Measurements from ENCODE around the gene GCDH.
"Not testable (repeated sequence)": the region's sequence is repeated elsewhere in the genome, so short reads cannot be mapped to it uniquely, and the experiment has no call there.

GCDH gene

DNA sequence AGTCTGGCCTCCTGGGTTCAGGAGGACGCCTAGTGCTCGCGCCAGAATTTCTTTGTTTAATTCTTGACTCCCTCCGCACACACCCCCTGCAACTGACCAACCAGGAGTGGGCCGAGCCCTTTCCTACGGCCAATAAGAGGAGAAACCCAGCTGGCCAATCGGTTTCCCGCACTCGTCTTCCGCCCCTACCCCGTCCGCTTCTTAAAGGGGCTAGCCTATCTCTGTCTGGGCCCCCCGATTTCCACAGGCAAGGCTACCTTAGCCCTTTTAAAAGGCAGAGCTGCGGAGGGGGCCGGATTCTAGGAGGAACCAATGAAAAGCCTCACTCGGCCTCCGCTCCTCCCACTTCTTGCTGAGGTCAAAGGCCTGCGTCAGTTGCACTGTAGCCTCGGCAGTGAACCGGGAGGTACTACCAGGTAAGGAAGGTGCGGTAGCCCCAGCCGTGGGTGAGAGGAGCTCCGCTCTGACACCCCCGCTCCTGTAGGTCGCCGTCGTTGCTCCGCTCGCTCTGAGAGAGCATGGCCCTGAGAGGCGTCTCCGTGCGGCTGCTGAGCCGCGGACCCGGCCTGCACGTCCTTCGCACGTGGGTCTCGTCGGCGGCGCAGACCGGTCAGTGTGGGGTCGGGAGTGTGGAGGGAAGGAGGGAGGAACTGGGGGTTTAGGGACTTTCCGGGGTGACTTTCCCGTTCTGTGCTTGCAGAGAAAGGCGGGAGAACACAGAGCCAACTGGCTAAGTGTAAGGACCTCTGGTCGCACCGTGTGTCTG, at the start of gene GCDH:
Gene GCDH (plus strand): TSS at position 374 of the 766 bp plus-strand sequence. CDS start 145 bp downstream, at position 519.
- peak; percentile 98 for DNase-seq (ENCODE audit: low read depth, low spot score)
- H3K27ac ChIP-seq, result no peak within 1 kb of the TSS

DNA sequence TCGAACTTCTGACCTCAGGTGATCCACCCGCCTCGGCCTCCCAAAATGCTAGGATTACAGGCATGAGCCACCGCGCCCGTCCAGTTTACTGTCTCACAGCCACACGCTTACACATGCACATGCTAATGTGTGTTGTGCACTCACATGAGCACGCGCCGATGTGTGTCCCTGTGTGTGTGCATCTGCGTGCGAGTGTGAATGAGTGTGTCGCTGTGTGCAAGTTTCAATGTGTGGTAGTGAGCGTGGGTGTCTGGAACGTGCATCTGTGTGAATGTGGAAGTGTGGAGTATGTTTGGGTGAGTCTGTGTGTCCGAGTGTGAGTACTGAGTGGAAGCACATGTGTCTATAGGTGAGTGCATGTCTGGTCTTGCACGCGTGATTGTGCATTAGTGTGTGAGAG, 48.4 kb upstream of the GCDH start:
- no peak for DNase-seq (ENCODE audit: low read depth, low spot score)
- no peak overlapping the region for H3K27ac ChIP-seq

DNA sequence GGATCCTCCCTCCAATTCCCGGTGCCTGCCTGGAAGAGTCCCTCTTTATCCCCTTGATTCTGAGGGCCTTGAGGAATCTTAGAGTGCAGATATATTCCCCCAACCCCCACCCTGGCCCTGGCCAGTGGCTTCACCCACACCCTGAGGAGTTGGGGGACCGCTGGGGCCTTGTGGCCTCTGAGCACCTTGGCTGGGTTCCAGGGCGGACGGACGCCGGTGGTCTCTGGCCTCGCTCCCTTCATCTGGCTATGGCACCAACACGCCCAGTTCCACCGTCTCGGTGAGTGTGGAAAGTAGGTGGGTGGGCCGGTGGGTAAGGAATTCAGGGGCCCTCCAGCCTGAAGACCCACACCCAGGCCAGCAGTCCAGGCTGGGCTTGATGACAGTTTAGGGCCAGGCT, 47.6 kb upstream of the GCDH start:
- no peak overlapping the region for H3K27ac ChIP-seq
- DNase-seq (ENCODE audit: low read depth, low spot score), result no peak

DNA sequence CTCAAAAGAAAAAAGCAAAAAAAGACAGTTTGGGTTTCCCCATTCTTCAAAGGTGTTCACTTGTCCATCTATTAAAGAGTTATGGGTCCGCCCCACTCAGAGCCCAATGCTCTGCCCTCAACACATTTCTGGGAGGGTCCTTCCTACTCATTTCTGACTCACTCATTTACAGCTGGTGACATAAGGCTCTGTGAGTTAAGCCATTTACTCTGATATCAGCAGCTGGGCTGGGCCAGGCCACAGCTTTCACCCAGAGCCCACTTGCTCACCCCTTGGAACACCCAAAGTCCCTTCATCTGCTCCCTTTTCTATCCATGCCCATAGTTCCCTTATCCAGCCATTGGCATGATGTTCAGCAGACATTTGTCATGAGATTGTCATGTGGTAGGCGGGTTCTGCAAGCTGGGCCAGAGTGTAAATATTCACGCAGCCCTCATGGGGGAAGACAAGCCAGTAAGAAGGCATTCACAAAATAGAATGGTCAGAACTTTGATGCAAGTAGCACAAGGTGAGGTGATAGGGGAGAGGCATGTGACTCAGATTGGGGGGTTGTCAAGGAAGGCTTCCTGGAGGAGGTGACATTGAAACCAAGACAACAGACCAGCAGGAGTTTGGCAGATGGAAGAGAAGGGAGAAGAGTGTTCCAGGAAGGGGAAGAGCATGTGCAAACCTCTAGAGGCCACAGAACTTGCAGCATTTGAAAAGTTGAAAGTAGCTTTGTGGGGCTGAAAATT, 46.8 kb upstream of the GCDH start:
- DNase-seq (ENCODE audit: low read depth, low spot score), result no peak
- no peak overlapping the region for H3K27ac ChIP-seq

DNA sequence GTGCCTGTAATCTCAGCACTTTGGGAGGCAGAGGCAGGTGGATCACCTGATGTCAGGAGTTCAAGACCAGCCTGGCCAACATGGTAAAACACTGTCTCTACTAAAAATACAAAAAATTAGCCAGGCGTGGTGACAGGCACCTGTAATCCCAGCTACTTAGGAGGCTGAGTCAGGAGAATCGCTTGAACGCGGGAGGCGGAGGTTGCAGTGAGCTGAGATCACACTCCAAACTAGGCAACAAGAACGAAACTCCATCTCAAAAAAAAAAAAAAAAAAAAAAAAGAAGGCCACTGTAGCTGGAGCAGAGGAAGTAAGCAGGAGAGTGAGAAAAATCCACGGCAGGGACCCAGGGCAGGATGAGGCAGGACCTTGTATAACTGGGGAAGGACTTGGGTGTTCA, 44.3 kb upstream of the GCDH start:
- not testable (repeated sequence) for DNase-seq (ENCODE audit: low read depth, low spot score); H3K27ac ChIP-seq

DNA sequence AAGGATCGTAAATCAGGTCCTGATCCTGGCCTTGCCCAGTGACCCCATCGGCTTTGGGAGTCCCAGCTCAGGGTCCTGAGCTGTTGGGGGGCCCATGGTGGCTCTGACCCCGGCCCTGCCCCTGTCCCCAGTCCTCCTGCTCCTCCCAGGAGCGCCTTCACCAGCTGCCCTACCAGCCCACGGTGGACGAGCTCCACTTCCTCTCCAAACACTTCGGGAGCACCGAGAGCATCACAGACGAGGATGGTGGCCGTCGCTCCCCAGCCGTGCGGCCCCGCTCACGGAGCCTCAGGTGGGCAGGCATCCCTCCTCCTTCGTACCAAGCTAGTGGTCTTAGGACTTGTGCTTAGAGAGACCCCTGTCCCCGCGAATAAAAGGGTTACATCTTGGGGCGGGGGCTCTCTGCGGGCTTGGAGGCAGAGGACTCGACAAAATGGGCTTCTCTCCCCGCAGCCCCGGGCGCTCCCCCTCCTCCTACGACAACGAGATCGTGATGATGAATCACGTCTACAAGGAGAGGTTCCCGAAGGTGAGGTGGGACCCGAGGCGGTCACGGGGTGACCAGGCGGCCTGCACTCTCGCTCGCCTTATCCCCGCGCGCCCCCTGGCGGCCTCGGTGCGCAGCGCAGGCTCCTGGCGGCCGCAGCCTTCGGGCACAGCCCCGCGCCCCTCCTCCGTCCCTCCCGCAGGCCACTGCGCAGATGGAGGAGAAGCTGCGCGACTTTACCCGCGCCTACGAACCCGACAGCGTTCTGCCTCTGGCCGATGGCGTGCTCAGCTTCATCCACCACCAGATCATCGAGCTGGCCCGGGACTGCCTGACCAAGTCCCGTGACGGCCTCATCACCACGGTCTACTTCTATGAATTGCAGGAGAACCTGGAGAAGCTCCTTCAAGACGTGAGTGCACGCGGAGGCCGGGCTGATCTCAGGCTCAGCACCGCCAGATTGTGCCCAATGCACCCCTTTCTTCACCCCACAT, 43.5 kb upstream of the GCDH start:
- DNase-seq (ENCODE audit: low read depth, low spot score), result peak; percentile 56
- H3K27ac ChIP-seq, result no peak overlapping the region

DNA sequence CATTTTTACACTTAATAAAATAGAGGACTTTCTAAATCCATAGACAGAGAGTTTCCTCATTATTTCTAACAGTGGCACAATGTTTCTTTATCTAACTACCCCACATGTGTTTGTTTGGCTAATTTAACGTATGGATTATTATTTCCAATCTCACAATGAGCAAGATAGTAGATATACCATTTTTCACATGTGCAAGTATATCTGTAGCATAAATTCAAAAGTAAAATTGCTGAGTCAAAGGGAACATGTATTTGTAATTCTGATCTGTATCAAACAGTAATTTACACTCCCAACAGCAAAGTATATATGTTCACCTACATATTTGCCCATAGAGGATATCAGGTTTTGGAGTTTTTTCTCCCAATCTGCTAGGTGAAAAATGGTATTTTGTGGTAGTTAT, 34.3 kb upstream of the GCDH start:
- DNase-seq (ENCODE audit: low read depth, low spot score), result no peak
- H3K27ac ChIP-seq, result no peak overlapping the region

DNA sequence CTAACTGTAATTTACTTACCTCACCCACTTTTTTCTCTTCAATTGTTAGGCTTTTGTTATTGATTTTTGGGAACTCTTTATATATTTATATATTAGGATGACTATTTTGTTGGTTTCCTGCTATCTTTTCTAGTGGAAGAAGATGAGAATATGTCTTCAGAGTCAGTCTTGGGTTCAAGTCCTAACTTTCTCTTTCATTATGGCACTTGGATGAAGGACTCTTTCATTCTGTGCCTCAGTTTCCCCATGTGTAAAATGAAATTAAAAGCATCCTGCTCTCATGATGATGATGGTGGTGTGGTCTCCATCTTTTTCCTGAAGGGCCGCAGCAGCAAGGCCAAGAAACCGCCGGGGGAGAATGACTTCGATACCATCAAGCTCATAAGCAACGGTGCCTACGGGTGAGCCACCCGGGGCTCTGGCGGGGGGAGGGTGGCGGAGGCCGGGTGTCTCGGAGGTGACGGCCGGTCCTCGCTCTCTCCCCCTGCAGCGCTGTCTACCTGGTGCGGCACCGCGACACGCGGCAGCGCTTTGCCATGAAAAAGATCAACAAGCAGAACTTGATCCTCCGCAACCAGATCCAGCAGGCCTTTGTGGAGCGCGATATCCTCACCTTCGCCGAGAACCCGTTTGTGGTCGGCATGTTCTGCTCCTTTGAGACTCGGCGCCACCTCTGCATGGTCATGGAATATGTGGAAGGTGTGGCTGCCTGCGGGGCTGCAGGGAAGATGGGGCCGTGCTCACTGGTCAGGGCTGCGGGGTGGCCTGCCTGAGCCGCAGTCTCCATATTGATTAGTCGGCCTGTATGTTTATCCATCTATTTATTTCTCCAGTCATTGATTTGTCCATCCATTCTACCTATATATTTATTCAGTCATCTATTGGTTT, 32.7 kb upstream of the GCDH start:
- no peak overlapping the region for H3K27ac ChIP-seq
- DNase-seq (ENCODE audit: low read depth, low spot score), result no peak

DNA sequence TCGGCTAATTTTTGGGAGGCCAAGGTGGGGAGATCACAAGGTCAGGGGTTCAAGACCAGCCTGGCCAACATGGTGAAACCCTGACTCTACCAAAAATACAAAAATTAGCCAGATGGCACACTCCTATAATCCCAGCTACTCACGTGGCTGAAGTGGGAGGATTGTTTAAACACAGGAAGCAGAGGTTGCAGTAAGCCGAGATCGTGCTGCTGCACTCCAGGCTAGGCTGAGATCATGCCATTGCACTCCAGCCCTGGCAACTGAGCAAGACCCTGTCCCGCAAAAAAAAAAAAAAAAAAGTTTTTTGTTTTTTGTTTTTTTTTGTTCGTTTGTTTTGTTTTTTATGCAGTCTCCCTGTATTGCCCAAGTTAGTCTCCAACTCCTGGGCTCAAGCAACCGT, 31.4 kb upstream of the GCDH start:
- H3K27ac ChIP-seq, result no peak overlapping the region
- DNase-seq (ENCODE audit: low read depth, low spot score), result no peak

DNA sequence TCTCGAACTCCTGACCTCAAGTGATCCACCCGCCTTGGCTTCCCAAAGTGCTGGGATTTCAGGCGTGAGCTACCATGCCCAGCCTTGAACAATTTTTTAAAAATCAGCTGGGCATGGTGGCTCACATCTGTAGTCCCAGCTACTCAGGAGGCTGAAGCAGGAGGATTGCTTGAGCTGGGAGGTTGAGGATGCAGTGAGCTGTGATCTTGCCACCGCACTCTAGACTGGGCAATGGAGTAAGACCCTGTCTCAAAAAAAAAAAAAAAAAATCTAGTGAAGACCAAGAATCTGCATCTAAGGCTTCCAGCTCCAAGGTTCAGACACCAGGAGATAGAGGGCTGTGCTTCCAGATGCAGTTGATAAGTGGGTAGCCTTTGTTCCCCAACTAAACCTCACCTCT, 26.8 kb upstream of the GCDH start:
- no peak overlapping the region for H3K27ac ChIP-seq
- no peak for DNase-seq (ENCODE audit: low read depth, low spot score)

DNA sequence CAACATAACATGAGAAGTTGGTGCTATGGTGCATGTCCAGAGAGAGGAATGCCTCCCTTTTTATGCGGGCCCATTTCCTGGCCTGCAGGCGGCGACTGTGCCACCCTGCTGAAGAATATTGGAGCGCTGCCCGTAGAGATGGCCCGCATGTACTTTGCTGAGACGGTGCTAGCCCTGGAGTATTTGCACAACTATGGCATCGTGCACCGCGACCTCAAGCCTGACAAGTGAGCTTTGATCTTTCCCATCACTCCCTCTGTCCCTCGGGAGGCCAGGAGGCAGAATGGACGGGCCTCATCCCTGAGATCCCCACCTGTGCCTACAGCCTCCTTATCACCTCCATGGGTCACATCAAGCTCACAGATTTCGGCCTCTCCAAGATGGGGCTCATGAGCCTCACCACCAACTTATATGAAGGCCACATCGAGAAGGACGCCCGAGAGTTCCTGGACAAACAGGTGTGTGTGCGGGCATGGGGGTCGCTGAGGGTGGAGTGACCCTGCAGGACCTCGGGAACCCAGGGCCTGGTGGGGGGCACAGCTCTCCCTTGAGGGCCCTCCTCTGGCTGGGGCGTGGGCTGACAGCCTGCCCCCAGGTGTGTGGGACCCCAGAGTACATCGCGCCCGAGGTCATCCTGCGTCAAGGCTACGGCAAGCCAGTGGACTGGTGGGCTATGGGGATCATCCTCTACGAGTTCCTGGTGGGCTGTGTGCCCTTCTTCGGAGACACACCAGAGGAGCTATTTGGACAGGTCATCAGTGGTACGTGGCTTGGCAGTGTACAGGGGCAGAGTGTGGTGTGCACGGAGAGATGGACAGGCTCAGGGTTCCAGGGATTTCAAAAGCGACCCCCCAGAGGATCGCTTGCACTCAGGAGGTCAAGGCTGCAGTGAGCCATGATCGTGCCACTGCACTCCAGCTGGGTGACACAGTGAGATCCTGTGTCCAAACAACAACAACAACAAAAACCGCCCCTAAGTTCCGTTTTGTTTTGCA, 25.9 kb upstream of the GCDH start:
- DNase-seq (ENCODE audit: low read depth, low spot score), result no peak
- no peak overlapping the region for H3K27ac ChIP-seq

DNA sequence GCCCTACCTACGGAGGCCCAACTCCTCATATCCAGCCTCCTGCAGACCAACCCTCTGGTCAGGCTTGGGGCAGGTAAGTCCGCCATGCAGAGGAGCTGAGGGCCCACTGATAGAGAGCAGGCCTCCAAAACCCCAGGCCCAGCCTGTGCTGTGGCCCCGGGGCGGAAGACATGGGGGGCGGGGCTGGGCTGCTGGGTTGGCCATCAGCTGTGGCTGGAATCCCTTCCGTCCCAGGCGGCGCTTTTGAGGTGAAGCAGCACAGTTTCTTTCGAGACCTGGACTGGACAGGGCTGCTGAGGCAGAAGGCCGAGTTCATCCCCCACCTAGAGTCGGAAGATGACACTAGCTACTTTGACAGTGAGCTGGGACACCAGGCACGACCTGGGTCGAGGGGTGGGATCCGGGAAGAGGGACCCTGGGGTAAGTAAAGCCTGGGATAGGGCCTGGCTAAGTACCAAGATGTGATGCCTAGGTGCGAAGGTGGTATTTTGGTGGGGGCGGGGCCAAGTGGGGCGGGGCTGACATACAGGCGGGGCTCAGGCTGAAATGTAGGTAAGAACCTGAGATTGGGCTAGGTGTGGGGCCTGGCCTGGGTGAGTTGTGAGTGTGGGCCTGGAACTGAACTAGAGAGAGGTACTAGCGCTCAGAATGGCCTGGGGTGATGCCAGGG, 25.1 kb upstream of the GCDH start:
- no peak overlapping the region for H3K27ac ChIP-seq
- no peak for DNase-seq (ENCODE audit: low read depth, low spot score)

DNA sequence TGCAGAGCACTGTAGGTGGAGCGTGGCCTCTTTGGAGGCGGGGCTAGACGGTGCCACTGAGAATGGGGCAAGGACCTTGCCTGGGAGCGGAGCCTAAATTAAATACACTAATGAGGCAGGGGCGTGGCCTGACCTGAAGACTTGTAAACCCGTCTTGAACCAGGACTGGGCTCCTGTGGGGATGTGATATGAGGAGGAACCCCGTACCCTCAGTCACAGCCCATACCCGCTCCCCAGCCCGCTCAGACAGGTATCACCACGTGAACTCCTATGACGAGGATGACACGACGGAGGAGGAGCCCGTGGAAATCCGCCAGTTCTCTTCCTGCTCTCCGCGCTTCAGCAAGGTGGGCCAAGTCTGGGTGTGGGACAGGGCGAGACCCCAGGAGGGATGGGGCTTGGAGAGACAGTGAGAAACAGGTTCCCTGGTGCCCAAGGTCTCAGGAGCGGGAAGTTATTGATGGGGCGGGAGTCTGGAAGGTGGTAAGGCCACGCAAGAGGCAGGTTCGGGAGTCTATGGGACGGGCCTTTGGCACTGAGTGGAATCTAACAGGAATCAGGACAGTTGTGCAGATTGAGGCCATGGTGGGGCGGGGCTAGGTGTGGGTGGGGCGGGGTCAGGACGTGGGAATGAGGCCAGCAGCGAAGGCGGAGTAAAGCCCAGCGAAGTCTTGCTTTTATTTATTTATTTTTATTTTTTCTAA, 24.4 kb upstream of the GCDH start:
- no peak for DNase-seq (ENCODE audit: low read depth, low spot score)
- H3K27ac ChIP-seq, result no peak overlapping the region

DNA sequence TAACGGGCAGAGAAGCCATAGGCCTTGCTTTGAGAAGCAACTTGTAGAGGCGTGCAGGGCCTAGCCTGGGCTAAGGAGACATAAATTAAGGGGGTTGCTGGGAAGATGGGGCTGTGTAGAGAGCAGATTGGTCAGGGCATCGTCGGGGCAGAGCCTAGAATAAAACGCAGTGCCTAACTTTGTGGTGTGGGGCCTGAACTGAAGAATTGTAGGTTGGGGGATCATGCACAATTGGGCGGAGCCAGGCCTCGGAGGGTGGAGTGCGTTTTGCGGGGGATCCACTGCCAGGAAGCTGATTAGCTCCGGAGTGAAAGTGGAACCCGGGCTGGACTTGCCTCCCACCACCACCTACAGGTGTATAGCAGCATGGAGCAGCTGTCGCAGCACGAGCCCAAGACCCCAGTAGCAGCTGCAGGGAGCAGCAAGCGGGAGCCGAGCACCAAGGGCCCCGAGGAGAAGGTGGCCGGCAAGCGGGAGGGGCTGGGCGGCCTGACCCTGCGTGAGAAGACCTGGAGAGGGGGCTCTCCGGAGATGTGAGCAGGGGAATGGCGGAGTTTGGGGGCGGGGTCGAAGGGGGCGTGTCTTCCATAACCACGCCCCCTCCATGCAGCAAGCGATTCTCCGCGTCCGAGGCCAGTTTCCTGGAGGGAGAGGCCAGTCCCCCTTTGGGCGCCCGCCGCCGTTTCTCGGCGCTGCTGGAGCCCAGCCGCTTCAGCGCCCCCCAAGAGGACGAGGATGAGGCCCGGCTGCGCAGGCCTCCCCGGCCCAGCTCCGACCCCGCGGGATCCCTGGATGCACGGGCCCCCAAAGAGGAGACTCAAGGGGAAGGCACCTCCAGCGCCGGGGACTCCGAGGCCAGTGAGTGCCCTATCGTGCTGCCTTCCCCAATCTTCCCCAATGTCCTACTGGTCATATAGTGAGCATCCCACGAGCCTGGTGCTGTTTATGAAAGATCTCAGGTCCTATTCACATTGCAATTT, 23.6 kb upstream of the GCDH start:
- no peak for DNase-seq (ENCODE audit: low read depth, low spot score)
- no peak overlapping the region for H3K27ac ChIP-seq

DNA sequence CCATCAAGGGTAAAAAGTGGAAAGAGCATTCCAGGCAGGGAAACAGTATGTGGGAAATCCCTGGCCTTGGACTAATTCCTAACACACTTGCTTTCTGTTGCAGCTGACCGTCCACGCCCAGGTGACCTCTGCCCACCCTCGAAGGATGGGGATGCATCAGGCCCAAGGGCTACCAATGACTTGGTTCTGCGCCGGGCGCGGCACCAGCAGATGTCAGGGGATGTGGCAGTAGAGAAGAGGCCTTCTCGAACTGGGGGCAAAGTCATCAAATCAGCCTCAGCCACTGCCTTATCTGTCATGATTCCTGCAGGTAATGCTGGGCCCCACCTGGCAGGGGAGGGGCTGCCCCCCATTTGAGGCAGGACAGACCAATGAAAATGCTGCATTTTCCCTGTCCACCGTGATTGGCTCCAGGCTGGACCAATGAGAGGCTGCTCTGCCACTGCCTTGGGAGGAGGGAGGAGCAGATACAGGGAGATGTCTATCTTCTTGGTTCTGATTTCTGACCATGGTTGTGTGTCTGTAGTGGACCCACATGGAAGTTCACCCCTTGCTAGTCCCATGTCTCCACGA, 22.3 kb upstream of the GCDH start:
- no peak overlapping the region for H3K27ac ChIP-seq
- no peak for DNase-seq (ENCODE audit: low read depth, low spot score)

DNA sequence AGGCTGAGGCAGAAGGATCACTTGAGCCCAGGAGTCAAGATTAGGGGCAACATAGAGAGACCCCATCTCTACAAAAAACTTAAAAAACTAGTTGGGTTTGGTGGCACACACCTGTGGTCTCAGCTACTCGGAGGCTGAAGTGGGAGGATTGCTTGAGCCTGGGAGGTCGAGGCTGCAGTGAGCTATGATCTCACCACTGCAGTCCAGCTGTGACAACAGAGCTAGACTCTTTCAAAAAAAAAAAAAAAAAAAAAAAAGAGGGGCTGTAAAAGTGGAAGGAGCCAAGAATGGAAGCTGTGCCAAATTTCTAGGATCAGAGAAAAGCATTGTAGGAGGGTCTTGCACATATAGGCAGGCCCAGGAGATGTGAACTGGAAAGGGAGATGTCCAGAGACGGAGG, 19.3 kb upstream of the GCDH start:
- DNase-seq (ENCODE audit: low read depth, low spot score), result no peak
- H3K27ac ChIP-seq, result no peak overlapping the region
